PC-3 (cell line): Measurements from ENCODE around the gene KCNS3. TPM values are rescaled to one million over a fixed set of nuclear protein-coding genes. Genes with fewer than 3 reads are reported as not detected.

Experiments
- ATAC-seq: fragments of 200-7000 bp; cut with Tn5 transposase; 2 replicates; pipeline ENCODE4 v1.9.1; 2020; ENCODE audit warnings: mild to moderate bottlenecking, moderate library complexity
- BruUV-seq: library from RNA; stranded (reverse); fragments of 400-500 nt; replicated peaks from 2 replicates; lab custom pipeline; 2021; lab: Mats Ljungman, UMichigan
- CTCF ChIA-PET: fragments of 300-600 bp; sonication (Branson Sonifier 250); formaldehyde crosslinking; loops from one replicate; lab custom pipeline; 2022; ENCODE audit warnings: antibody characterized with exemption; lab: Charles Lee
- POLR2A ChIA-PET: fragments of 300-600 bp; sonication (Branson Sonifier 250); formaldehyde crosslinking; loops from one replicate; lab custom pipeline; 2022; ENCODE audit warnings: antibody characterized with exemption; ENCODE audit not compliant: unreplicated experiment; lab: Charles Lee
- DNase-seq: peaks from one replicate; pipeline ENCODE4 v3.0.0-alpha.2; 2015
- H2AFZ ChIP-seq: fragments of 300-600 bp; sonication (generic); 2 replicates; pipeline ENCODE4 v1.6.0; 2016; ENCODE audit warnings: antibody characterized with exemption, low read length
- H3F3A ChIP-seq: fragments of 300-600 bp; sonication (generic); one replicate; pipeline ENCODE4 v1.6.0; 2017; ENCODE audit warnings: antibody characterized with exemption, low read length, control low read depth, mild to moderate bottlenecking; ENCODE audit not compliant: unreplicated experiment
- H3K27ac ChIP-seq: fragments of 300-600 bp; sonication (generic); 2 replicates; pipeline ENCODE4 v1.5.1; 2016; ENCODE audit warnings: mild to moderate bottlenecking, low read length
- H3K27me3 ChIP-seq: fragments of 300-600 bp; sonication (generic); 2 replicates; pipeline ENCODE4 v1.6.1; 2016; ENCODE audit warnings: low read length, mixed read lengths
- H3K36me3 ChIP-seq: fragments of 300-600 bp; sonication (generic); 2 replicates; pipeline ENCODE4 v1.6.1; 2016; ENCODE audit warnings: low read depth, mixed run types, low read length, mixed read lengths
- H3K4me1 ChIP-seq: fragments of 300-600 bp; sonication (generic); 2 replicates; pipeline ENCODE4 v1.5.1; 2016; ENCODE audit warnings: low read length; ENCODE audit not compliant: insufficient read depth
- H3K4me2 ChIP-seq: fragments of 300-600 bp; sonication (generic); 2 replicates; pipeline ENCODE4 v1.6.0; 2016; ENCODE audit warnings: low read length
- H3K4me3 ChIP-seq: fragments of 300-600 bp; sonication (generic); 2 replicates; pipeline ENCODE4 v1.5.1; 2016; ENCODE audit warnings: mild to moderate bottlenecking, low read length, mixed read lengths
- H3K79me2 ChIP-seq: fragments of 300-600 bp; sonication (generic); 2 replicates; pipeline ENCODE4 v1.6.1; 2017; ENCODE audit warnings: low read length, mixed read lengths
- H3K9ac ChIP-seq: fragments of 300-600 bp; sonication (generic); 2 replicates; pipeline ENCODE4 v1.6.0; 2016; ENCODE audit warnings: mild to moderate bottlenecking, low read length
- H3K9me2 ChIP-seq: fragments of 300-600 bp; sonication (generic); replicated peaks from 2 replicates; pipeline ENCODE4 v1.6.1; 2016; ENCODE audit warnings: mixed run types, low read length, mixed read lengths
- H3K9me3 ChIP-seq: fragments of 300-600 bp; sonication (generic); 2 replicates; pipeline ENCODE4 v1.6.1; 2016; ENCODE audit warnings: low read length, mixed read lengths
- H4K20me1 ChIP-seq: fragments of 300-600 bp; sonication (generic); 2 replicates; pipeline ENCODE4 v1.6.1; 2016; ENCODE audit warnings: low read length, mixed read lengths
- CTCF ChIP-seq: fragments of 300-600 bp; sonication (generic); conservative IDR thresholded peaks from 2 replicates; pipeline ENCODE4 v1.5.1; 2017; ENCODE audit warnings: antibody characterized with exemption, low read depth, mild to moderate bottlenecking, low read length
- EZH2 ChIP-seq: fragments of 300-600 bp; sonication (generic); IDR thresholded peaks from one replicate; pipeline ENCODE4 v1.6.1; 2017; ENCODE audit warnings: antibody characterized with exemption, mild to moderate bottlenecking, low read length; ENCODE audit not compliant: unreplicated experiment
- EZH2phosphoT487 ChIP-seq: fragments of 300-600 bp; sonication (generic); IDR thresholded peaks from 2 replicates; pipeline ENCODE4 v1.6.1; 2018; ENCODE audit warnings: mild to moderate bottlenecking, antibody characterized with exemption, low read length, borderline replicate concordance
- intact Hi-C: fragments of 100-400 bp; cut with micrococcal nuclease; formaldehyde crosslinking; loops from 2 replicates; pipeline ENCODE4 v1.9.0; 2023
- total RNA-seq: library from RNA; depleted of rRNA; stranded (reverse); fragments of >200 nt; gene quantifications from 2 replicates; pipeline ENCODE4 v1.2.3, GENCODE V29; 2014

The KCNS3 gene
- total RNA-seq, 1 experiment from 2014 or later = 5.8 TPM

- intact Hi-C loops = no loop called here
- Histone ChIP-seq H3K4me3 (peak overlapping the region; percentile 76), H3K36me3 (no peaks in the 10 kb centered on the region), H2AFZ (no peak overlapping the region; the same call in 1 of the 2 replicates), H3K4me1 (no peaks in the 10 kb centered on the region), H3K4me2 (peak overlapping the region; percentile 94), H3K27ac (no peak overlapping the region), H3K9ac (no peak overlapping the region), H3K9me2 (no peaks in the 10 kb centered on the region), H3F3A (no peaks in the 10 kb centered on the region), H4K20me1 (no peaks in the 10 kb centered on the region), H3K79me2 (no peaks in the 10 kb centered on the region), H3K9me3 (no peaks in the 10 kb centered on the region), H3K27me3 (peaks cover 59% of the 10 kb centered on the region)
- ATAC-seq (no peak), DNase-seq (no peak)
- ChIA-PET POLR2A (no interaction called here), CTCF (no interaction called here)
- no peak for TF ChIP-seq CTCF
- no peak for TF ChIP-seq EZH2
- TF ChIP-seq EZH2phosphoT487 = no peak
- BruUV-seq = no TSS peak
Measured at GRCh38 chr2:17879913-17880274, 1.4 kb downstream of the KCNS3 start.

GRCh38 chr2:17892770-17893534 is 14.5 kb downstream of the KCNS3 start:
- no peak overlapping the region for H3K27ac ChIP-seq
- no peak for ATAC-seq
- no peaks in the 10 kb centered on the region for H3F3A ChIP-seq
- BruUV-seq = no TSS peak
- no peaks in the 10 kb centered on the region for H3K27me3 ChIP-seq
- TF ChIP-seq EZH2 = no peak
- TF ChIP-seq EZH2phosphoT487 = no peak
- no peak for TF ChIP-seq CTCF
- no peak overlapping the region for H3K4me2 ChIP-seq
- H4K20me1 ChIP-seq = no peaks in the 10 kb centered on the region
- H3K4me3 ChIP-seq = no peak overlapping the region
- H3K9ac ChIP-seq = 0 out of 2 replicates have a peak overlapping the region, but pooled peaks have one; percentile 15
- intact Hi-C loops = no loop called here
- ChIA-PET CTCF (no interaction called here), POLR2A (no interaction called here)
- H3K79me2 ChIP-seq = no peaks in the 10 kb centered on the region
- peak; percentile 24 for DNase-seq
- no peaks in the 10 kb centered on the region for H3K36me3 ChIP-seq
- peaks cover 8% of the 10 kb centered on the region; the same call in 1 of the 2 replicates for H3K4me1 ChIP-seq
- no peaks in the 10 kb centered on the region for H3K9me2 ChIP-seq
- peak overlapping the region; percentile 48 for H2AFZ ChIP-seq
- H3K9me3 ChIP-seq = no peaks in the 10 kb centered on the region

- Histone ChIP-seq H3K4me2 (no peak overlapping the region), H2AFZ (no peak overlapping the region), H4K20me1 (no peaks in the 10 kb centered on the region), H3F3A (no peaks in the 10 kb centered on the region), H3K9ac (no peak overlapping the region), H3K27ac (no peak overlapping the region), H3K4me1 (peaks cover 8% of the 10 kb centered on the region; the same call in 1 of the 2 replicates), H3K36me3 (no peaks in the 10 kb centered on the region), H3K27me3 (no peaks in the 10 kb centered on the region), H3K9me3 (no peaks in the 10 kb centered on the region), H3K4me3 (no peak overlapping the region), H3K9me2 (no peaks in the 10 kb centered on the region), H3K79me2 (no peaks in the 10 kb centered on the region)
- DNase-seq (no peak), ATAC-seq (no peak)
- ChIA-PET POLR2A (no interaction called here), CTCF (no interaction called here)
- TF ChIP-seq CTCF (no peak), EZH2phosphoT487 (no peak), EZH2 (no peak)
- intact Hi-C loops = no loop called here
- no TSS peak for BruUV-seq
Measured at GRCh38 chr2:17894005-17894404, 15.5 kb downstream of the KCNS3 start.
